GM23338 (cell line): ENCODE data around the gene EEPD1.

Experiments used
- CREB1 ChIP-seq: fragments of 250-450 bp; sonication (Bioruptor Pico); IDR thresholded peaks from 2 replicates; pipeline ENCODE4 v1.5.0; 2020; ENCODE audit warnings: low read depth, mild to moderate bottlenecking, moderate library complexity
- EZH2 ChIP-seq: fragments of 200-600 bp; sonication (generic); IDR thresholded peaks from one replicate; pipeline ENCODE4 v1.8.0; 2017; ENCODE audit warnings: antibody characterized with exemption, mild to moderate bottlenecking, low read depth; ENCODE audit not compliant: unreplicated experiment
- EZH2phosphoT487 ChIP-seq: fragments of 200-600 bp; sonication (generic); IDR thresholded peaks from one replicate; pipeline ENCODE4 v1.8.1; 2018; ENCODE audit warnings: antibody characterized with exemption; ENCODE audit not compliant: unreplicated experiment
- POLR2AphosphoS5 ChIP-seq: IDR thresholded peaks from 2 replicates; pipeline ENCODE4 v1.6.1; 2016; ENCODE audit warnings: antibody characterized with exemption, low read depth
- TF ChIP-seq, protein P1 (sequence below), 2 experiments: fragments of 200-600 bp in 1 of 2; sonication (generic) in 1 of 2; conservative IDR thresholded peaks; 2 replicates each; pipeline versions ENCODE4 v1.5.1 to v1.6.1; 2016 to 2017; ENCODE audit warnings: antibody characterized with exemption in 2 of 2, low read depth in 2 of 2, mild to moderate bottlenecking in 2 of 2, moderate library complexity in 1 of 2
- TF ChIP-seq, protein P2 (sequence below): fragments of 250-450 bp; sonication (Bioruptor Pico); IDR thresholded peaks from 2 replicates; pipeline ENCODE4 v1.5.0; 2020; ENCODE audit warnings: mild to moderate bottlenecking, moderate library complexity
- TF ChIP-seq, protein P3 (sequence below): IDR thresholded peaks from one replicate; pipeline ENCODE4 v1.6.1; 2018; ENCODE audit warnings: antibody characterized with exemption; ENCODE audit not compliant: unreplicated experiment

DNA sequence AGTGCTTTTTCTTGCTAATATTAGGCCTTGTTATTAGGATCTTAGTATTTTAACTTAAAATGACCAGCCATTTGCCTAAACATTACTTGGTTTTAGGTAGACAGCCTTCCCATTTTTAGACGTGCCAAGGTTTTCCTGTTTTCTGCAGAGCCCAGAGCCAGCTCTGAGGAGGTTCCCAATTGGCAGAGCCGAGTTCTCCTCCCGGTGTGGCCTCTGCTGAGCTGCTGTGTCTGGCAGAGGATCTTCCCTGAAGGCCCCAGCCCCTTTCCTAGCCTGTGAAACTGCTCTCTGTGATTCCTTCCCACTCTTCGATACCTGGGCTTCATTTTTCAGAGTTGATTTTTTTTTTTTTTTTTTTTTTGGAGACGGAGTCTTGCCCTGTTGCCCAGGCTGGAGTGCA, 91.4 kb downstream of the EEPD1 start:
- TF ChIP-seq, protein P1, sequence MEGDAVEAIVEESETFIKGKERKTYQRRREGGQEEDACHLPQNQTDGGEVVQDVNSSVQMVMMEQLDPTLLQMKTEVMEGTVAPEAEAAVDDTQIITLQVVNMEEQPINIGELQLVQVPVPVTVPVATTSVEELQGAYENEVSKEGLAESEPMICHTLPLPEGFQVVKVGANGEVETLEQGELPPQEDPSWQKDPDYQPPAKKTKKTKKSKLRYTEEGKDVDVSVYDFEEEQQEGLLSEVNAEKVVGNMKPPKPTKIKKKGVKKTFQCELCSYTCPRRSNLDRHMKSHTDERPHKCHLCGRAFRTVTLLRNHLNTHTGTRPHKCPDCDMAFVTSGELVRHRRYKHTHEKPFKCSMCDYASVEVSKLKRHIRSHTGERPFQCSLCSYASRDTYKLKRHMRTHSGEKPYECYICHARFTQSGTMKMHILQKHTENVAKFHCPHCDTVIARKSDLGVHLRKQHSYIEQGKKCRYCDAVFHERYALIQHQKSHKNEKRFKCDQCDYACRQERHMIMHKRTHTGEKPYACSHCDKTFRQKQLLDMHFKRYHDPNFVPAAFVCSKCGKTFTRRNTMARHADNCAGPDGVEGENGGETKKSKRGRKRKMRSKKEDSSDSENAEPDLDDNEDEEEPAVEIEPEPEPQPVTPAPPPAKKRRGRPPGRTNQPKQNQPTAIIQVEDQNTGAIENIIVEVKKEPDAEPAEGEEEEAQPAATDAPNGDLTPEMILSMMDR (conservative IDR thresholded peaks at IDR 0.05; ENCODE audit: low read depth in 2 of 2): no peak
- no peak for TF ChIP-seq EZH2
- TF ChIP-seq CREB1: no peak
- TF ChIP-seq, protein P2, sequence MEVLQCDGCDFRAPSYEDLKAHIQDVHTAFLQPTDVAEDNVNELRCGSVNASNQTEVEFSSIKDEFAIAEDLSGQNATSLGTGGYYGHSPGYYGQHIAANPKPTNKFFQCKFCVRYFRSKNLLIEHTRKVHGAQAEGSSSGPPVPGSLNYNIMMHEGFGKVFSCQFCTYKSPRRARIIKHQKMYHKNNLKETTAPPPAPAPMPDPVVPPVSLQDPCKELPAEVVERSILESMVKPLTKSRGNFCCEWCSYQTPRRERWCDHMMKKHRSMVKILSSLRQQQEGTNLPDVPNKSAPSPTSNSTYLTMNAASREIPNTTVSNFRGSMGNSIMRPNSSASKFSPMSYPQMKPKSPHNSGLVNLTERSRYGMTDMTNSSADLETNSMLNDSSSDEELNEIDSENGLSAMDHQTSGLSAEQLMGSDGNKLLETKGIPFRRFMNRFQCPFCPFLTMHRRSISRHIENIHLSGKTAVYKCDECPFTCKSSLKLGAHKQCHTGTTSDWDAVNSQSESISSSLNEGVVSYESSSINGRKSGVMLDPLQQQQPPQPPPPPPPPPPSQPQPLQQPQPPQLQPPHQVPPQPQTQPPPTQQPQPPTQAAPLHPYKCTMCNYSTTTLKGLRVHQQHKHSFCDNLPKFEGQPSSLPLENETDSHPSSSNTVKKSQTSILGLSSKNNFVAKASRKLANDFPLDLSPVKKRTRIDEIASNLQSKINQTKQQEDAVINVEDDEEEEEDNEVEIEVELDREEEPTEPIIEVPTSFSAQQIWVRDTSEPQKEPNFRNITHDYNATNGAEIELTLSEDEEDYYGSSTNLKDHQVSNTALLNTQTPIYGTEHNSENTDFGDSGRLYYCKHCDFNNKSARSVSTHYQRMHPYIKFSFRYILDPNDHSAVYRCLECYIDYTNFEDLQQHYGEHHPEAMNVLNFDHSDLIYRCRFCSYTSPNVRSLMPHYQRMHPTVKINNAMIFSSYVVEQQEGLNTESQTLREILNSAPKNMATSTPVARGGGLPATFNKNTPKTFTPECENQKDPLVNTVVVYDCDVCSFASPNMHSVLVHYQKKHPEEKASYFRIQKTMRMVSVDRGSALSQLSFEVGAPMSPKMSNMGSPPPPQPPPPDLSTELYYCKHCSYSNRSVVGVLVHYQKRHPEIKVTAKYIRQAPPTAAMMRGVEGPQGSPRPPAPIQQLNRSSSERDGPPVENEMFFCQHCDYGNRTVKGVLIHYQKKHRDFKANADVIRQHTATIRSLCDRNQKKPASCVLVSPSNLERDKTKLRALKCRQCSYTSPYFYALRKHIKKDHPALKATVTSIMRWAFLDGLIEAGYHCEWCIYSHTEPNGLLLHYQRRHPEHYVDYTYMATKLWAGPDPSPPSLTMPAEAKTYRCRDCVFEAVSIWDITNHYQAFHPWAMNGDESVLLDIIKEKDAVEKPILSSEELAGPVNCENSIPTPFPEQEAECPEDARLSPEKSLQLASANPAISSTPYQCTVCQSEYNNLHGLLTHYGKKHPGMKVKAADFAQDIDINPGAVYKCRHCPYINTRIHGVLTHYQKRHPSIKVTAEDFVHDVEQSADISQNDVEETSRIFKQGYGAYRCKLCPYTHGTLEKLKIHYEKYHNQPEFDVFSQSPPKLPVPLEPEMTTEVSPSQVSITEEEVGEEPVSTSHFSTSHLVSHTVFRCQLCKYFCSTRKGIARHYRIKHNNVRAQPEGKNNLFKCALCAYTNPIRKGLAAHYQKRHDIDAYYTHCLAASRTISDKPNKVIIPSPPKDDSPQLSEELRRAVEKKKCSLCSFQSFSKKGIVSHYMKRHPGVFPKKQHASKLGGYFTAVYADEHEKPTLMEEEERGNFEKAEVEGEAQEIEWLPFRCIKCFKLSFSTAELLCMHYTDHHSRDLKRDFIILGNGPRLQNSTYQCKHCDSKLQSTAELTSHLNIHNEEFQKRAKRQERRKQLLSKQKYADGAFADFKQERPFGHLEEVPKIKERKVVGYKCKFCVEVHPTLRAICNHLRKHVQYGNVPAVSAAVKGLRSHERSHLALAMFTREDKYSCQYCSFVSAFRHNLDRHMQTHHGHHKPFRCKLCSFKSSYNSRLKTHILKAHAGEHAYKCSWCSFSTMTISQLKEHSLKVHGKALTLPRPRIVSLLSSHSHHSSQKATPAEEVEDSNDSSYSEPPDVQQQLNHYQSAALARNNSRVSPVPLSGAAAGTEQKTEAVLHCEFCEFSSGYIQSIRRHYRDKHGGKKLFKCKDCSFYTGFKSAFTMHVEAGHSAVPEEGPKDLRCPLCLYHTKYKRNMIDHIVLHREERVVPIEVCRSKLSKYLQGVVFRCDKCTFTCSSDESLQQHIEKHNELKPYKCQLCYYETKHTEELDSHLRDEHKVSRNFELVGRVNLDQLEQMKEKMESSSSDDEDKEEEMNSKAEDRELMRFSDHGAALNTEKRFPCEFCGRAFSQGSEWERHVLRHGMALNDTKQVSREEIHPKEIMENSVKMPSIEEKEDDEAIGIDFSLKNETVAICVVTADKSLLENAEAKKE (CRISPR knock-in tag): no peak
- TF ChIP-seq EZH2phosphoT487: no peak
- TF ChIP-seq, protein P3, sequence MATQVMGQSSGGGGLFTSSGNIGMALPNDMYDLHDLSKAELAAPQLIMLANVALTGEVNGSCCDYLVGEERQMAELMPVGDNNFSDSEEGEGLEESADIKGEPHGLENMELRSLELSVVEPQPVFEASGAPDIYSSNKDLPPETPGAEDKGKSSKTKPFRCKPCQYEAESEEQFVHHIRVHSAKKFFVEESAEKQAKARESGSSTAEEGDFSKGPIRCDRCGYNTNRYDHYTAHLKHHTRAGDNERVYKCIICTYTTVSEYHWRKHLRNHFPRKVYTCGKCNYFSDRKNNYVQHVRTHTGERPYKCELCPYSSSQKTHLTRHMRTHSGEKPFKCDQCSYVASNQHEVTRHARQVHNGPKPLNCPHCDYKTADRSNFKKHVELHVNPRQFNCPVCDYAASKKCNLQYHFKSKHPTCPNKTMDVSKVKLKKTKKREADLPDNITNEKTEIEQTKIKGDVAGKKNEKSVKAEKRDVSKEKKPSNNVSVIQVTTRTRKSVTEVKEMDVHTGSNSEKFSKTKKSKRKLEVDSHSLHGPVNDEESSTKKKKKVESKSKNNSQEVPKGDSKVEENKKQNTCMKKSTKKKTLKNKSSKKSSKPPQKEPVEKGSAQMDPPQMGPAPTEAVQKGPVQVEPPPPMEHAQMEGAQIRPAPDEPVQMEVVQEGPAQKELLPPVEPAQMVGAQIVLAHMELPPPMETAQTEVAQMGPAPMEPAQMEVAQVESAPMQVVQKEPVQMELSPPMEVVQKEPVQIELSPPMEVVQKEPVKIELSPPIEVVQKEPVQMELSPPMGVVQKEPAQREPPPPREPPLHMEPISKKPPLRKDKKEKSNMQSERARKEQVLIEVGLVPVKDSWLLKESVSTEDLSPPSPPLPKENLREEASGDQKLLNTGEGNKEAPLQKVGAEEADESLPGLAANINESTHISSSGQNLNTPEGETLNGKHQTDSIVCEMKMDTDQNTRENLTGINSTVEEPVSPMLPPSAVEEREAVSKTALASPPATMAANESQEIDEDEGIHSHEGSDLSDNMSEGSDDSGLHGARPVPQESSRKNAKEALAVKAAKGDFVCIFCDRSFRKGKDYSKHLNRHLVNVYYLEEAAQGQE: no peak
- no peak for TF ChIP-seq POLR2AphosphoS5
